IMR-90 (cell line): ENCODE data around the gene ZNF592. TPM values are rescaled to one million over a fixed set of nuclear protein-coding genes. Genes with fewer than 3 reads are reported as not detected.

Experiments
- ATAC-seq: fragments of 200-7000 bp; cut with Tn5 transposase; 2 replicates; pipeline ENCODE4 v1.9.1; 2020; ENCODE audit warnings: low read depth, mild to moderate bottlenecking, moderate library complexity
- BruUV-seq: library from RNA; stranded (reverse); fragments of 400-500 nt; replicated peaks from 2 replicates; lab custom pipeline; 2021; lab: Mats Ljungman, UMichigan
- CTCF ChIA-PET: fragments of 300-600 bp; formaldehyde crosslinking; extraction: SDS; loops from one replicate; lab custom pipeline; 2021; ENCODE audit warnings: antibody characterized with exemption; lab: Yijun Ruan, JAX
- POLR2A ChIA-PET: fragments of 300-600 bp; sonication (Branson Sonifier 250); formaldehyde crosslinking; loops from one replicate; lab custom pipeline; 2022; ENCODE audit warnings: antibody characterized with exemption; ENCODE audit not compliant: unreplicated experiment; lab: Charles Lee
- DNase-seq: peaks from one replicate; pipeline ENCODE4 v3.0.0; 2013
- H2AFZ ChIP-seq: replicated peaks from 2 replicates; pipeline ENCODE3; 2013; ENCODE audit warnings: low read length, mild to moderate bottlenecking; ENCODE audit not compliant: poor library complexity
- H2AK5ac ChIP-seq: 2 replicates; pipeline ENCODE4 v1.6.1; 2013; ENCODE audit warnings: low read depth, low read length, inconsistent platforms
- H2AK9ac ChIP-seq: replicated peaks from 2 replicates; pipeline ENCODE3; 2013; ENCODE audit warnings: mild to moderate bottlenecking, low read depth, low read length, moderate library complexity; ENCODE audit not compliant: poor library complexity
- H2BK120ac ChIP-seq: 2 replicates; pipeline ENCODE4 v1.6.1; 2013; ENCODE audit warnings: low read depth, low read length, inconsistent platforms
- H2BK15ac ChIP-seq: 3 replicates; pipeline ENCODE4 v1.6.1; 2013; ENCODE audit warnings: low read depth, low read length, inconsistent platforms
- H2BK20ac ChIP-seq: 2 replicates; pipeline ENCODE4 v1.6.1; 2013; ENCODE audit warnings: low read depth, mild to moderate bottlenecking, inconsistent platforms, low read length, moderate library complexity
- H2BK5ac ChIP-seq: 2 replicates; pipeline ENCODE4 v1.6.1; 2013; ENCODE audit warnings: mild to moderate bottlenecking, low read depth, low read length, inconsistent platforms; ENCODE audit not compliant: poor library complexity, severe bottlenecking
- H3K14ac ChIP-seq: replicated peaks from 2 replicates; pipeline ENCODE4 v1.6.1; 2013; ENCODE audit warnings: low read depth, low read length, inconsistent platforms
- H3K18ac ChIP-seq: 2 replicates; pipeline ENCODE4 v1.6.1; 2013; ENCODE audit warnings: low read depth, low read length, control low read depth
- H3K23ac ChIP-seq: 2 replicates; pipeline ENCODE4 v1.6.1; 2013; ENCODE audit warnings: low read depth, low read length, inconsistent platforms
- H3K27ac ChIP-seq: 2 replicates; pipeline ENCODE4 v1.5.1; 2013; ENCODE audit warnings: mild to moderate bottlenecking, control low read depth, low read length; ENCODE audit not compliant: insufficient read depth
- H3K27me3 ChIP-seq: 2 replicates; pipeline ENCODE4 v1.6.1; 2013; ENCODE audit warnings: low read length; ENCODE audit not compliant: control insufficient read depth, insufficient read depth
- H3K36me3 ChIP-seq: 2 replicates; pipeline ENCODE4 v1.6.1; 2013; ENCODE audit warnings: low read length, mixed read lengths; ENCODE audit not compliant: control insufficient read depth, insufficient read depth
- H3K4ac ChIP-seq: 2 replicates; pipeline ENCODE4 v1.6.1; 2013; ENCODE audit warnings: low read depth, low read length, inconsistent platforms
- H3K4me1 ChIP-seq: 2 replicates; pipeline ENCODE4 v1.6.1; 2013; ENCODE audit warnings: low read length, mixed read lengths; ENCODE audit not compliant: control insufficient read depth, insufficient read depth
- H3K4me2 ChIP-seq: 2 replicates; pipeline ENCODE4 v1.6.1; 2013; ENCODE audit warnings: low read depth, mild to moderate bottlenecking, control low read depth, low read length, moderate library complexity
- H3K4me3 ChIP-seq: 2 replicates; pipeline ENCODE4 v1.5.1; 2013; ENCODE audit warnings: low read depth, mild to moderate bottlenecking, control low read depth, low read length, moderate library complexity; ENCODE audit not compliant: insufficient read depth
- H3K56ac ChIP-seq: 2 replicates; pipeline ENCODE4 v1.6.1; 2013; ENCODE audit warnings: low read length, inconsistent platforms; ENCODE audit not compliant: insufficient read depth; ENCODE audit errors: extremely low read depth
- H3K79me1 ChIP-seq, 2 experiments: 2 replicates each; pipeline ENCODE4 v1.6.1; 2013; ENCODE audit warnings: low read length in 2 of 2, inconsistent platforms in 1 of 2, low read depth in 1 of 2
- H3K9ac ChIP-seq: 2 replicates; pipeline ENCODE4 v1.6.1; 2013; ENCODE audit warnings: low read depth, low read length, control low read depth
- H3K9me1 ChIP-seq: 2 replicates; pipeline ENCODE4 v1.6.1; 2013; ENCODE audit warnings: low read length, inconsistent platforms; ENCODE audit not compliant: insufficient read depth
- H3K9me3 ChIP-seq: 2 replicates; pipeline ENCODE4 v1.6.1; 2013; ENCODE audit warnings: low read length; ENCODE audit not compliant: control insufficient read depth, insufficient read depth
- H4K20me1 ChIP-seq: 2 replicates; pipeline ENCODE4 v1.6.1; 2013; ENCODE audit warnings: low read length, inconsistent platforms; ENCODE audit not compliant: insufficient read depth
- H4K5ac ChIP-seq: 2 replicates; pipeline ENCODE4 v1.6.1; 2013; ENCODE audit warnings: mild to moderate bottlenecking, low read depth, low read length, control low read depth
- H4K8ac ChIP-seq, 2 experiments: 2 replicates each; pipeline ENCODE4 v1.6.1; 2013; ENCODE audit warnings: low read depth in 2 of 2, low read length in 2 of 2, control low read depth in 1 of 2, inconsistent platforms in 1 of 2
- H4K91ac ChIP-seq: 2 replicates; pipeline ENCODE4 v1.6.1; 2013; ENCODE audit warnings: low read depth, low read length, inconsistent platforms; ENCODE audit not compliant: insufficient read depth
- BHLHE40 ChIP-seq: fragments of 150-350 bp; IDR thresholded peaks from 2 replicates; pipeline ENCODE4 v1.6.1; 2016; ENCODE audit warnings: mild to moderate bottlenecking, low read depth, low read length
- FOS ChIP-seq: fragments of 150-350 bp; IDR thresholded peaks from 2 replicates; pipeline ENCODE4 v1.6.1; 2016; ENCODE audit warnings: low read depth, low read length
- MAFK ChIP-seq: IDR thresholded peaks from 2 replicates; pipeline ENCODE4 v1.6.1; 2012; ENCODE audit warnings: low read depth, low read length, improper control_type of control experiment
- NFE2L2 ChIP-seq: fragments of 150-350 bp; IDR thresholded peaks from 2 replicates; pipeline ENCODE4 v1.6.1; 2016; ENCODE audit warnings: low read depth, mild to moderate bottlenecking, low read length
- WGBS, 2 experiments: methylation state at CpG; one replicate each; pipeline versions ENCODE4 v1.1.5 to v1.1.7; 2013; ENCODE audit warnings: missing lambda C conversion rate in 2 of 2; ENCODE audit not compliant: insufficient read length in 1 of 2; ENCODE audit errors: extremely low coverage in 2 of 2; 5-methylcytosine and 5-hydroxymethylcytosine counted together
- dilution Hi-C: fragments of 300-500 bp; cut with HindIII; formaldehyde crosslinking; loops from one replicate; pipeline ENCODE4 v1.14.3; 2018; ENCODE audit warnings: low sequenced_read_pairs; ENCODE audit not compliant: unreplicated experiment
- in situ Hi-C: fragments of 300-500 bp; cut with MboI; formaldehyde crosslinking; loops from 3 replicates; pipeline ENCODE4 v1.14.3; 2019; ENCODE audit warnings: low sequenced_read_pairs, inconsistent platforms, mixed read lengths
- intact Hi-C: fragments of 100-400 bp; cut with micrococcal nuclease; formaldehyde crosslinking; loops from 2 replicates; pipeline ENCODE4 v1.10.0; 2022
- polyA plus RNA-seq, 3 experiments: library from polyadenylated mRNA; depleted of rRNA; stranded (reverse); fragments of >200 nt; gene quantifications; 2 replicates each; pipeline ENCODE4 v1.2.3, GENCODE V29; 2012; ENCODE audit warnings: low replicate concordance in 1 of 3
- total RNA-seq: library from RNA; depleted of rRNA; stranded (reverse); fragments of >200 nt; gene quantifications from 2 replicates; pipeline ENCODE4 v1.2.3, GENCODE V29; 2012
- TF ChIP-seq, protein P1 (sequence below): fragments of 150-350 bp; IDR thresholded peaks from 2 replicates; pipeline ENCODE4 v1.6.1; 2017; ENCODE audit warnings: mild to moderate bottlenecking, antibody characterized with exemption, low read length, low read depth
- TF ChIP-seq, protein P2 (sequence below): fragments of 150-350 bp; IDR thresholded peaks from 2 replicates; pipeline ENCODE4 v1.6.1; 2016; ENCODE audit warnings: low read depth, mild to moderate bottlenecking, low read length, moderate library complexity, borderline replicate concordance
- TF ChIP-seq, protein P3 (sequence below): conservative IDR thresholded peaks from 2 replicates; pipeline ENCODE4 v1.5.1; 2012; ENCODE audit warnings: mild to moderate bottlenecking, low read depth, low read length, improper control_type of control experiment

ZNF592 gene
- total and polyA plus RNA-seq, 2 of the 4 experiments (the other 2 are of a cell fraction) = 4.3 to 10.2 TPM

DNA sequence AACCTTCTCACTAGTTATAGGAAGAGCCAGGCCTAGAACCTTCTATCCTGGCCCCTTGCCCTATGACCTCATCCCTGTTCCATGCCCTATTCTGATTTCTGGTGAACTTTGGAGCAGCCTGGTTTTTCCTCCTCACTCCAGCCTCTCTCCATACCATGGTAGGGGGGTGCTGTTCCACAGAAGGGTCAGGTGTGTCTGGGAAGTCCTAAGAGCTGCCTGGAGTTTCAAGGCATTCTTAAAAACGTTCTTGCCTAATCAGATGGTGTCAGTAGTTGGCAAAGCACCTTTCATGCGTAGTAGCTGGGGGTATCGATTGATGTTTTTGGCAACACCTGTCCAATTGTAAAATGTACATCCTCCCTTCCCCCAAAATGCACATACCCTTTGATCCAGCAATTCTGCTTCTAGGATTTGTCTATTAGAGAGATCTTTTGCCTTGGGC, 52.0 kb downstream of the ZNF592 start:
- intact Hi-C loops (no loop called here), in situ Hi-C loops (no loop called here), dilution Hi-C loops (no loop called here)
- Histone ChIP-seq H3K4ac (no peak overlapping the region), H3K18ac (no peak overlapping the region), H3K36me3 (peaks cover 60% of the 10 kb centered on the region), H2AFZ (no peak overlapping the region), H4K20me1 (peaks cover 10% of the 10 kb centered on the region; the same call in 1 of the 2 replicates), H2BK20ac (no peak overlapping the region), H2BK15ac (no peak overlapping the region), H2AK5ac (no peak overlapping the region), H3K14ac (no peak overlapping the region), H3K9me1 (peaks cover 16% of the 10 kb centered on the region), H4K91ac (no peak overlapping the region), H3K9me3 (no peaks in the 10 kb centered on the region), H3K4me3 (no peak overlapping the region), H3K56ac (no peak overlapping the region), H3K4me1 (peaks cover 6% of the 10 kb centered on the region), H2AK9ac (no peak overlapping the region), H3K79me1 (peaks cover 25 to 32% of the 10 kb centered on the region in 2 experiments), H3K23ac (no peak overlapping the region), H4K5ac (no peak overlapping the region), H2BK5ac (no peak overlapping the region), H3K27me3 (no peaks in the 10 kb centered on the region), H4K8ac (no peak overlapping the region), H3K27ac (no peak overlapping the region), H2BK120ac (no peak overlapping the region), H3K9ac (no peak overlapping the region), H3K4me2 (no peak overlapping the region)
- ChIA-PET CTCF (no interaction called here), POLR2A (no interaction called here)
- BruUV-seq = no TSS peak
- TF ChIP-seq, protein P1, sequence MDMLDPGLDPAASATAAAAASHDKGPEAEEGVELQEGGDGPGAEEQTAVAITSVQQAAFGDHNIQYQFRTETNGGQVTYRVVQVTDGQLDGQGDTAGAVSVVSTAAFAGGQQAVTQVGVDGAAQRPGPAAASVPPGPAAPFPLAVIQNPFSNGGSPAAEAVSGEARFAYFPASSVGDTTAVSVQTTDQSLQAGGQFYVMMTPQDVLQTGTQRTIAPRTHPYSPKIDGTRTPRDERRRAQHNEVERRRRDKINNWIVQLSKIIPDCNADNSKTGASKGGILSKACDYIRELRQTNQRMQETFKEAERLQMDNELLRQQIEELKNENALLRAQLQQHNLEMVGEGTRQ = no peak
- no peak for TF ChIP-seq FOS
- TF ChIP-seq, protein P2, sequence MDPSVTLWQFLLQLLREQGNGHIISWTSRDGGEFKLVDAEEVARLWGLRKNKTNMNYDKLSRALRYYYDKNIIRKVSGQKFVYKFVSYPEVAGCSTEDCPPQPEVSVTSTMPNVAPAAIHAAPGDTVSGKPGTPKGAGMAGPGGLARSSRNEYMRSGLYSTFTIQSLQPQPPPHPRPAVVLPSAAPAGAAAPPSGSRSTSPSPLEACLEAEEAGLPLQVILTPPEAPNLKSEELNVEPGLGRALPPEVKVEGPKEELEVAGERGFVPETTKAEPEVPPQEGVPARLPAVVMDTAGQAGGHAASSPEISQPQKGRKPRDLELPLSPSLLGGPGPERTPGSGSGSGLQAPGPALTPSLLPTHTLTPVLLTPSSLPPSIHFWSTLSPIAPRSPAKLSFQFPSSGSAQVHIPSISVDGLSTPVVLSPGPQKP = no peak
- no peak for TF ChIP-seq NFE2L2
- TF ChIP-seq, protein P3, sequence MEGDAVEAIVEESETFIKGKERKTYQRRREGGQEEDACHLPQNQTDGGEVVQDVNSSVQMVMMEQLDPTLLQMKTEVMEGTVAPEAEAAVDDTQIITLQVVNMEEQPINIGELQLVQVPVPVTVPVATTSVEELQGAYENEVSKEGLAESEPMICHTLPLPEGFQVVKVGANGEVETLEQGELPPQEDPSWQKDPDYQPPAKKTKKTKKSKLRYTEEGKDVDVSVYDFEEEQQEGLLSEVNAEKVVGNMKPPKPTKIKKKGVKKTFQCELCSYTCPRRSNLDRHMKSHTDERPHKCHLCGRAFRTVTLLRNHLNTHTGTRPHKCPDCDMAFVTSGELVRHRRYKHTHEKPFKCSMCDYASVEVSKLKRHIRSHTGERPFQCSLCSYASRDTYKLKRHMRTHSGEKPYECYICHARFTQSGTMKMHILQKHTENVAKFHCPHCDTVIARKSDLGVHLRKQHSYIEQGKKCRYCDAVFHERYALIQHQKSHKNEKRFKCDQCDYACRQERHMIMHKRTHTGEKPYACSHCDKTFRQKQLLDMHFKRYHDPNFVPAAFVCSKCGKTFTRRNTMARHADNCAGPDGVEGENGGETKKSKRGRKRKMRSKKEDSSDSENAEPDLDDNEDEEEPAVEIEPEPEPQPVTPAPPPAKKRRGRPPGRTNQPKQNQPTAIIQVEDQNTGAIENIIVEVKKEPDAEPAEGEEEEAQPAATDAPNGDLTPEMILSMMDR = no peak
- TF ChIP-seq MAFK = no peak
- TF ChIP-seq BHLHE40 = no peak
- ATAC-seq (no peak), DNase-seq (no peak)
- no CpG with 5 or more reads among the region's 3 CpGs for WGBS, 2 experiments
